IMR-90 (cell line): ENCODE data around the gene COPS9. TPM values are rescaled to one million over a fixed set of nuclear protein-coding genes. Genes with fewer than 3 reads are reported as not detected.

ENCODE experiments used
- ATAC-seq: fragments of 200-7000 bp; cut with Tn5 transposase; 2 replicates; pipeline ENCODE4 v1.9.1; 2020; ENCODE audit warnings: low read depth, mild to moderate bottlenecking, moderate library complexity
- BruUV-seq: library from RNA; stranded (reverse); fragments of 400-500 nt; replicated peaks from 2 replicates; lab custom pipeline; 2021; lab: Mats Ljungman, UMichigan
- CTCF ChIA-PET: fragments of 300-600 bp; formaldehyde crosslinking; extraction: SDS; loops from one replicate; lab custom pipeline; 2021; ENCODE audit warnings: antibody characterized with exemption; lab: Yijun Ruan, JAX
- POLR2A ChIA-PET: fragments of 300-600 bp; sonication (Branson Sonifier 250); formaldehyde crosslinking; loops from one replicate; lab custom pipeline; 2022; ENCODE audit warnings: antibody characterized with exemption; ENCODE audit not compliant: unreplicated experiment; lab: Charles Lee
- DNase-seq: peaks from one replicate; pipeline ENCODE4 v3.0.0; 2013
- H2AFZ ChIP-seq: replicated peaks from 2 replicates; pipeline ENCODE3; 2013; ENCODE audit warnings: low read length, mild to moderate bottlenecking; ENCODE audit not compliant: poor library complexity
- H2AK5ac ChIP-seq: 2 replicates; pipeline ENCODE4 v1.6.1; 2013; ENCODE audit warnings: low read depth, low read length, inconsistent platforms
- H2AK9ac ChIP-seq: replicated peaks from 2 replicates; pipeline ENCODE3; 2013; ENCODE audit warnings: mild to moderate bottlenecking, low read depth, low read length, moderate library complexity; ENCODE audit not compliant: poor library complexity
- H2BK120ac ChIP-seq: 2 replicates; pipeline ENCODE4 v1.6.1; 2013; ENCODE audit warnings: low read depth, low read length, inconsistent platforms
- H2BK15ac ChIP-seq: 3 replicates; pipeline ENCODE4 v1.6.1; 2013; ENCODE audit warnings: low read depth, low read length, inconsistent platforms
- H2BK20ac ChIP-seq: 2 replicates; pipeline ENCODE4 v1.6.1; 2013; ENCODE audit warnings: low read depth, mild to moderate bottlenecking, inconsistent platforms, low read length, moderate library complexity
- H2BK5ac ChIP-seq: 2 replicates; pipeline ENCODE4 v1.6.1; 2013; ENCODE audit warnings: mild to moderate bottlenecking, low read depth, low read length, inconsistent platforms; ENCODE audit not compliant: poor library complexity, severe bottlenecking
- H3K14ac ChIP-seq: replicated peaks from 2 replicates; pipeline ENCODE4 v1.6.1; 2013; ENCODE audit warnings: low read depth, low read length, inconsistent platforms
- H3K18ac ChIP-seq: 2 replicates; pipeline ENCODE4 v1.6.1; 2013; ENCODE audit warnings: low read depth, low read length, control low read depth
- H3K23ac ChIP-seq: 2 replicates; pipeline ENCODE4 v1.6.1; 2013; ENCODE audit warnings: low read depth, low read length, inconsistent platforms
- H3K27ac ChIP-seq: 2 replicates; pipeline ENCODE4 v1.5.1; 2013; ENCODE audit warnings: mild to moderate bottlenecking, control low read depth, low read length; ENCODE audit not compliant: insufficient read depth
- H3K27me3 ChIP-seq: 2 replicates; pipeline ENCODE4 v1.6.1; 2013; ENCODE audit warnings: low read length; ENCODE audit not compliant: control insufficient read depth, insufficient read depth
- H3K36me3 ChIP-seq: 2 replicates; pipeline ENCODE4 v1.6.1; 2013; ENCODE audit warnings: low read length, mixed read lengths; ENCODE audit not compliant: control insufficient read depth, insufficient read depth
- H3K4ac ChIP-seq: 2 replicates; pipeline ENCODE4 v1.6.1; 2013; ENCODE audit warnings: low read depth, low read length, inconsistent platforms
- H3K4me1 ChIP-seq: 2 replicates; pipeline ENCODE4 v1.6.1; 2013; ENCODE audit warnings: low read length, mixed read lengths; ENCODE audit not compliant: control insufficient read depth, insufficient read depth
- H3K4me2 ChIP-seq: 2 replicates; pipeline ENCODE4 v1.6.1; 2013; ENCODE audit warnings: low read depth, mild to moderate bottlenecking, control low read depth, low read length, moderate library complexity
- H3K4me3 ChIP-seq: 2 replicates; pipeline ENCODE4 v1.5.1; 2013; ENCODE audit warnings: low read depth, mild to moderate bottlenecking, control low read depth, low read length, moderate library complexity; ENCODE audit not compliant: insufficient read depth
- H3K56ac ChIP-seq: 2 replicates; pipeline ENCODE4 v1.6.1; 2013; ENCODE audit warnings: low read length, inconsistent platforms; ENCODE audit not compliant: insufficient read depth; ENCODE audit errors: extremely low read depth
- H3K79me1 ChIP-seq, 2 experiments: 2 replicates each; pipeline ENCODE4 v1.6.1; 2013; ENCODE audit warnings: low read length in 2 of 2, inconsistent platforms in 1 of 2, low read depth in 1 of 2
- H3K9ac ChIP-seq: 2 replicates; pipeline ENCODE4 v1.6.1; 2013; ENCODE audit warnings: low read depth, low read length, control low read depth
- H3K9me1 ChIP-seq: 2 replicates; pipeline ENCODE4 v1.6.1; 2013; ENCODE audit warnings: low read length, inconsistent platforms; ENCODE audit not compliant: insufficient read depth
- H3K9me3 ChIP-seq: 2 replicates; pipeline ENCODE4 v1.6.1; 2013; ENCODE audit warnings: low read length; ENCODE audit not compliant: control insufficient read depth, insufficient read depth
- H4K20me1 ChIP-seq: 2 replicates; pipeline ENCODE4 v1.6.1; 2013; ENCODE audit warnings: low read length, inconsistent platforms; ENCODE audit not compliant: insufficient read depth
- H4K5ac ChIP-seq: 2 replicates; pipeline ENCODE4 v1.6.1; 2013; ENCODE audit warnings: mild to moderate bottlenecking, low read depth, low read length, control low read depth
- H4K8ac ChIP-seq, 2 experiments: 2 replicates each; pipeline ENCODE4 v1.6.1; 2013; ENCODE audit warnings: low read depth in 2 of 2, low read length in 2 of 2, control low read depth in 1 of 2, inconsistent platforms in 1 of 2
- H4K91ac ChIP-seq: 2 replicates; pipeline ENCODE4 v1.6.1; 2013; ENCODE audit warnings: low read depth, low read length, inconsistent platforms; ENCODE audit not compliant: insufficient read depth
- BHLHE40 ChIP-seq: fragments of 150-350 bp; IDR thresholded peaks from 2 replicates; pipeline ENCODE4 v1.6.1; 2016; ENCODE audit warnings: mild to moderate bottlenecking, low read depth, low read length
- CEBPB ChIP-seq: IDR thresholded peaks from 2 replicates; pipeline ENCODE4 v1.6.1; 2012; ENCODE audit warnings: low read depth, low read length, improper control_type of control experiment
- CHD1 ChIP-seq: IDR thresholded peaks from 2 replicates; pipeline ENCODE4 v1.6.1; 2012; ENCODE audit warnings: low read depth, low read length, improper control_type of control experiment
- FOS ChIP-seq: fragments of 150-350 bp; IDR thresholded peaks from 2 replicates; pipeline ENCODE4 v1.6.1; 2016; ENCODE audit warnings: low read depth, low read length
- MAFK ChIP-seq: IDR thresholded peaks from 2 replicates; pipeline ENCODE4 v1.6.1; 2012; ENCODE audit warnings: low read depth, low read length, improper control_type of control experiment
- MAZ ChIP-seq: IDR thresholded peaks from 2 replicates; pipeline ENCODE4 v1.6.1; 2012; ENCODE audit warnings: low read depth, mild to moderate bottlenecking, low read length, improper control_type of control experiment, moderate library complexity, borderline replicate concordance
- MXI1 ChIP-seq: IDR thresholded peaks from 2 replicates; pipeline ENCODE4 v1.6.1; 2012; ENCODE audit warnings: low read depth, mild to moderate bottlenecking, low read length, moderate library complexity, borderline replicate concordance
- NFE2L2 ChIP-seq: fragments of 150-350 bp; IDR thresholded peaks from 2 replicates; pipeline ENCODE4 v1.6.1; 2016; ENCODE audit warnings: low read depth, mild to moderate bottlenecking, low read length
- POLR2A ChIP-seq: IDR thresholded peaks from 2 replicates; pipeline ENCODE4 v1.6.1; 2012; ENCODE audit warnings: mild to moderate bottlenecking, low read depth, low read length
- RCOR1 ChIP-seq: IDR thresholded peaks from 2 replicates; pipeline ENCODE4 v1.6.1; 2012; ENCODE audit warnings: mild to moderate bottlenecking, low read length, improper control_type of control experiment; ENCODE audit not compliant: insufficient replicate concordance
- RFX5 ChIP-seq: IDR thresholded peaks from 2 replicates; pipeline ENCODE4 v1.8.0; 2012; ENCODE audit warnings: low read depth, mild to moderate bottlenecking, low read length, moderate library complexity
- WGBS, 2 experiments: methylation state at CpG; one replicate each; pipeline versions ENCODE4 v1.1.5 to v1.1.7; 2013; ENCODE audit warnings: missing lambda C conversion rate in 2 of 2; ENCODE audit not compliant: insufficient read length in 1 of 2; ENCODE audit errors: extremely low coverage in 2 of 2; 5-methylcytosine and 5-hydroxymethylcytosine counted together
- dilution Hi-C: fragments of 300-500 bp; cut with HindIII; formaldehyde crosslinking; loops from one replicate; pipeline ENCODE4 v1.14.3; 2018; ENCODE audit warnings: low sequenced_read_pairs; ENCODE audit not compliant: unreplicated experiment
- in situ Hi-C: fragments of 300-500 bp; cut with MboI; formaldehyde crosslinking; loops from 3 replicates; pipeline ENCODE4 v1.14.3; 2019; ENCODE audit warnings: low sequenced_read_pairs, inconsistent platforms, mixed read lengths
- intact Hi-C: fragments of 100-400 bp; cut with micrococcal nuclease; formaldehyde crosslinking; loops from 2 replicates; pipeline ENCODE4 v1.10.0; 2022
- polyA plus RNA-seq, 3 experiments: library from polyadenylated mRNA; depleted of rRNA; stranded (reverse); fragments of >200 nt; gene quantifications; 2 replicates each; pipeline ENCODE4 v1.2.3, GENCODE V29; 2012; ENCODE audit warnings: low replicate concordance in 1 of 3
- total RNA-seq: library from RNA; depleted of rRNA; stranded (reverse); fragments of >200 nt; gene quantifications from 2 replicates; pipeline ENCODE4 v1.2.3, GENCODE V29; 2012
- TF ChIP-seq, protein P1 (sequence below): fragments of 150-350 bp; IDR thresholded peaks from 2 replicates; pipeline ENCODE4 v1.6.1; 2017; ENCODE audit warnings: mild to moderate bottlenecking, antibody characterized with exemption, low read length, low read depth
- TF ChIP-seq, protein P2 (sequence below): conservative IDR thresholded peaks from 2 replicates; pipeline ENCODE4 v1.5.1; 2012; ENCODE audit warnings: mild to moderate bottlenecking, low read depth, low read length, improper control_type of control experiment

COPS9 gene
- total and polyA plus RNA-seq, 2 of the 4 experiments (the other 2 are of a cell fraction) = 85.9 to 309 TPM

DNA sequence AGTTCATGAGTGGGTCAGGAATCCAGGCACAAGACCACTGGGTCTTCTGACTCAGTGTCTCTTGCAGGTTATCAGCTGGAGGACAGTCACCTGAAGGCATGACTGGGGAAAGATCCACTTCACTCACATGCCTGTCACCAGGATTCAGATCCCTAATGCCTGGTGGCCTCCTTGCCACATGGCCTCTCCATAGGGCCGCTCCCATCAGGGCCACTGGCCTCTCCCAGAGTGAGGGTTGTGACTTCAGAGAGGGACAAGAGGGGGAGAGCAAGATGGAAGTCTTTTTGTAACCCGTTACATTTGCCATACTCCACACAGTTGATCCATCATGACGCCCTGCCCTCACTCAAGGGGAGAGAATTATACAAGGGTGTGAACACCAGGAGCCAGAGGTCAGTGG is 17.3 kb upstream of the COPS9 start:
- H3K4ac ChIP-seq = no peak overlapping the region
- dilution Hi-C loops = no loop called here
- no peak for DNase-seq
- no peaks in the 10 kb centered on the region for H3K4me1 ChIP-seq
- peaks cover 40% of the 10 kb centered on the region for H3K27me3 ChIP-seq
- H3K4me2 ChIP-seq = no peak overlapping the region
- no TSS peak for BruUV-seq
- H3K14ac ChIP-seq = no peak overlapping the region
- H3K27ac ChIP-seq = no peak overlapping the region
- no peaks in the 10 kb centered on the region for H3K79me1 ChIP-seq
- no peaks in the 10 kb centered on the region for H3K36me3 ChIP-seq
- H2BK5ac ChIP-seq = no peak overlapping the region
- H3K4me3 ChIP-seq = no peak overlapping the region
- TF ChIP-seq CHD1 = no peak
- TF ChIP-seq, protein P1, sequence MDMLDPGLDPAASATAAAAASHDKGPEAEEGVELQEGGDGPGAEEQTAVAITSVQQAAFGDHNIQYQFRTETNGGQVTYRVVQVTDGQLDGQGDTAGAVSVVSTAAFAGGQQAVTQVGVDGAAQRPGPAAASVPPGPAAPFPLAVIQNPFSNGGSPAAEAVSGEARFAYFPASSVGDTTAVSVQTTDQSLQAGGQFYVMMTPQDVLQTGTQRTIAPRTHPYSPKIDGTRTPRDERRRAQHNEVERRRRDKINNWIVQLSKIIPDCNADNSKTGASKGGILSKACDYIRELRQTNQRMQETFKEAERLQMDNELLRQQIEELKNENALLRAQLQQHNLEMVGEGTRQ = no peak
- TF ChIP-seq BHLHE40 = no peak
- no peak for TF ChIP-seq POLR2A
- no peak for TF ChIP-seq RCOR1
- TF ChIP-seq, protein P2, sequence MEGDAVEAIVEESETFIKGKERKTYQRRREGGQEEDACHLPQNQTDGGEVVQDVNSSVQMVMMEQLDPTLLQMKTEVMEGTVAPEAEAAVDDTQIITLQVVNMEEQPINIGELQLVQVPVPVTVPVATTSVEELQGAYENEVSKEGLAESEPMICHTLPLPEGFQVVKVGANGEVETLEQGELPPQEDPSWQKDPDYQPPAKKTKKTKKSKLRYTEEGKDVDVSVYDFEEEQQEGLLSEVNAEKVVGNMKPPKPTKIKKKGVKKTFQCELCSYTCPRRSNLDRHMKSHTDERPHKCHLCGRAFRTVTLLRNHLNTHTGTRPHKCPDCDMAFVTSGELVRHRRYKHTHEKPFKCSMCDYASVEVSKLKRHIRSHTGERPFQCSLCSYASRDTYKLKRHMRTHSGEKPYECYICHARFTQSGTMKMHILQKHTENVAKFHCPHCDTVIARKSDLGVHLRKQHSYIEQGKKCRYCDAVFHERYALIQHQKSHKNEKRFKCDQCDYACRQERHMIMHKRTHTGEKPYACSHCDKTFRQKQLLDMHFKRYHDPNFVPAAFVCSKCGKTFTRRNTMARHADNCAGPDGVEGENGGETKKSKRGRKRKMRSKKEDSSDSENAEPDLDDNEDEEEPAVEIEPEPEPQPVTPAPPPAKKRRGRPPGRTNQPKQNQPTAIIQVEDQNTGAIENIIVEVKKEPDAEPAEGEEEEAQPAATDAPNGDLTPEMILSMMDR = no peak
- TF ChIP-seq MAFK = no peak
- TF ChIP-seq FOS = no peak
- TF ChIP-seq MAZ = no peak
- no peak for TF ChIP-seq NFE2L2
- no peak for TF ChIP-seq CEBPB
- no peak for TF ChIP-seq MXI1
- TF ChIP-seq RFX5 = no peak
- POLR2A ChIA-PET = no interaction called here
- no peak overlapping the region for H3K56ac ChIP-seq
- H3K9me1 ChIP-seq = no peaks in the 10 kb centered on the region
- H4K5ac ChIP-seq = no peak overlapping the region
- H4K20me1 ChIP-seq = no peaks in the 10 kb centered on the region
- H2AK5ac ChIP-seq = no peak overlapping the region
- H3K9ac ChIP-seq = no peak overlapping the region
- H2AK9ac ChIP-seq = no peak overlapping the region
- no peak overlapping the region for H4K91ac ChIP-seq
- ATAC-seq = no peak
- H4K8ac ChIP-seq = no peak overlapping the region
- no peak overlapping the region for H2BK120ac ChIP-seq
- H2AFZ ChIP-seq = no peak overlapping the region
- intact Hi-C loops = no loop called here
- no peak overlapping the region for H2BK15ac ChIP-seq
- in situ Hi-C loops = no loop called here
- no peak overlapping the region for H2BK20ac ChIP-seq
- H3K9me3 ChIP-seq = 0 out of 2 replicates have a peak, but pooled peaks cover 1% of the 10 kb centered on the region
- no peak overlapping the region for H3K23ac ChIP-seq
- CTCF ChIA-PET = no interaction called here
- no CpG with 5 or more reads among the region's 3 CpGs for WGBS, 2 experiments
- no peak overlapping the region for H3K18ac ChIP-seq
